ENCODE data around the gene IRGC. TPM values are rescaled to one million over a fixed set of nuclear protein-coding genes. Genes with fewer than 3 reads are reported as not detected.

The IRGC gene
- polyA plus RNA-seq, 3 donors, result not detected

DNA sequence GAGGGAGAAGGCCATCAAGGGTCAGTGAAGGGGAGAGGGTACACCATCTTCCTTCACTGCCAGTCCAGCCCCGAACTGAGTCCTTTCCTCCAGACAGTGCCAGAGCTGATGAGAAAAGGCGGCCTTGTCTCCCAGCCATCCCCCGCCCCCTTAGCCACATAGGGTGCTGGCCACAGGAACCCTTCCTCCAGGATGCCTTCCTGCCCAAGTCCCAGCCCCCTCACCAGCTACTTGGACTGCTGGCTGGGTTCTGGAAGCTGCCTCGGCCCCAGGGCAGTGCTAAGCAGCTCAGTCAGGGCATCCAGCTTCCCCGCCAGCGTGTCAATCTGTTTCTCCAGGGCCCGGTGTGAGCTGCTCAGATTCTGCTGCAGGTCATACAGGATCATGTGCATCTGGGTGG lies 51.4 kb downstream of the IRGC start:
- 76 to 83% (median 81%) methylated on average over 7 of the region's 7 CpGs for WGBS, 3 donors
- no peak overlapping the region for H3K27ac ChIP-seq (ENCODE audit: low read depth, low read length)

- 50 to 63% (median 59%) methylated on average over 1 of the region's 1 CpG for WGBS, 3 donors
- no peak overlapping the region for H3K27ac ChIP-seq (ENCODE audit: low read depth, low read length)
Measured at GRCh38 chr19:43767818-43768217, 51.9 kb downstream of the IRGC start.

- 48 to 65% (median 52%) methylated on average over 15 of the region's 15 CpGs for WGBS, 3 donors
- no peak overlapping the region for H3K27ac ChIP-seq (ENCODE audit: low read depth, low read length)
Measured at GRCh38 chr19:43768273-43769050, 52.6 kb downstream of the IRGC start.

DNA sequence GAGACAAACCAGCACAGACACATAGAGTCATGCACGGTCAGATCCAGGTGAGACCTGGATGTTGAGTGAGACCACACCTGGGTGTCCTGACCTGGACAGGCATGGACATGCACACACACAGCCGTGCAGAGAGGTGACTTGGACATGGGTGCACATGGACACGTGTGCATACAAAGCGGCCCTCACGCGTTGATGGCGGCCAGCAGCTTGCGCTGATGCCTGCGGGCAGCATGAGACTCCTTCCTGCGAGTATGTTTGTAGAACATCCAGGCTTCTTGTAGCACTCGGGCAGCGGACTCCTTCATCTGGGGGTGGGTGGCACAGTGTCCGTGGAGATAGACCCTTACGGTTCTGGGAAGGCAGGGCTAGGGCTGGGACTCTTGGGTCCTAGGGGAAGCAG lies 53.4 kb downstream of the IRGC start:
- 89 to 95% (median 90%) methylated on average over 14 of the region's 14 CpGs for WGBS, 3 donors
- no peak overlapping the region for H3K27ac ChIP-seq (ENCODE audit: low read depth, low read length)

Other genes with a start within 250 kb of the IRGC start
- 1 to 10 TPM; 4.6 to 9.7 (median 9.6) TPM for gene PHLDB3, start 211.3 kb upstream of the IRGC start, polyA plus RNA-seq
- gene ETHE1, start 188.9 kb upstream of the IRGC start, polyA plus RNA-seq, result 10 to 100 TPM; 43.0 to 60.7 (median 50.5) TPM
- gene ZNF575, start 182.9 kb upstream of the IRGC start, polyA plus RNA-seq, result 1 to 10 TPM in 1 of 3 donors, under 1 TPM in 2; 0.53 to 1.8 (median 0.95) TPM
- gene XRCC1, start 140.5 kb upstream of the IRGC start, polyA plus RNA-seq, result 10 to 100 TPM; 13.6 to 18.6 (median 14.2) TPM
- 10 to 100 TPM in 1 of 3 donors, 1 to 10 TPM in 2; 2.7 to 22.4 (median 9.6) TPM for gene PINLYP, start 140.3 kb upstream of the IRGC start, polyA plus RNA-seq
- gene IRGQ, start 119.9 kb upstream of the IRGC start, polyA plus RNA-seq, result 1 to 10 TPM; 2.5 to 4.3 (median 3.4) TPM
- gene ZNF576, start 119.5 kb upstream of the IRGC start, polyA plus RNA-seq, result 10 to 100 TPM; 10.4 to 15.4 (median 12.3) TPM
- gene SRRM5, start 104.0 kb upstream of the IRGC start, polyA plus RNA-seq, result under 1 TPM; 0.20 to 0.79 (median 0.22) TPM
- gene ZNF428, start 96.4 kb upstream of the IRGC start, polyA plus RNA-seq, result 10 to 100 TPM; 19.9 to 28.6 (median 25.5) TPM
- 1 to 10 TPM; 1.9 to 7.1 (median 4.2) TPM for gene CADM4, start 76.2 kb upstream of the IRGC start, polyA plus RNA-seq
- 10 to 100 TPM in 2 of 3 donors, 1 to 10 TPM in 1; 5.0 to 88.4 (median 35.5) TPM for gene PLAUR, start 45.9 kb upstream of the IRGC start, polyA plus RNA-seq
- 10 to 100 TPM in 2 of 3 donors, 1 to 10 TPM in 1; 6.9 to 16.0 (median 10.5) TPM for gene SMG9, start 38.9 kb downstream of the IRGC start, polyA plus RNA-seq
- 1 to 10 TPM in 2 of 3 donors, under 1 TPM in 1; 0.55 to 3.4 (median 2.4) TPM for gene KCNN4, start 64.9 kb downstream of the IRGC start, polyA plus RNA-seq
- gene LYPD5, start 86.4 kb downstream of the IRGC start, polyA plus RNA-seq, result 1 to 10 TPM in 1 of 3 donors, under 1 TPM in 2; 0.09 to 1.9 (median 0.22) TPM
- 1 to 10 TPM; 1.3 to 2.2 (median 1.6) TPM for gene ZNF283, start 111.2 kb downstream of the IRGC start, polyA plus RNA-seq
- 1 to 10 TPM in 2 of 3 donors, under 1 TPM in 1; 1.00 to 2.7 (median 1.1) TPM for gene ZNF404, start 167.9 kb downstream of the IRGC start, polyA plus RNA-seq
- 1 to 10 TPM; 3.3 to 4.9 (median 3.4) TPM for gene ZNF45, start 219.2 kb downstream of the IRGC start, polyA plus RNA-seq
- 1 to 10 TPM in 1 of 3 donors, under 1 TPM in 2; 0.67 to 2.6 (median 0.77) TPM for gene ZNF221, start 235.2 kb downstream of the IRGC start, polyA plus RNA-seq